Activated CD4-positive, alpha-beta T cell treated with anti-CD3 and anti-CD28 coated beads, Interleukin-10, Interleukin-2, amounts not matched to agents 100 ng/mL and 50 ng/mL, durations not matched to agents 16 hours and 8 hours (primary cell): ENCODE measurements around the gene BEX5.
A peak's percentile ranks its signal among the peaks of the same experiment; 100 is the strongest.
"Not testable (repeated sequence)": the region's sequence is repeated elsewhere in the genome, so short reads cannot be mapped to it uniquely, and the experiment has no call there.

Source experiments
- DNase-seq: peaks from one replicate; pipeline ENCODE4 v3.0.0-alpha.2; 2020

BEX5 gene

DNA sequence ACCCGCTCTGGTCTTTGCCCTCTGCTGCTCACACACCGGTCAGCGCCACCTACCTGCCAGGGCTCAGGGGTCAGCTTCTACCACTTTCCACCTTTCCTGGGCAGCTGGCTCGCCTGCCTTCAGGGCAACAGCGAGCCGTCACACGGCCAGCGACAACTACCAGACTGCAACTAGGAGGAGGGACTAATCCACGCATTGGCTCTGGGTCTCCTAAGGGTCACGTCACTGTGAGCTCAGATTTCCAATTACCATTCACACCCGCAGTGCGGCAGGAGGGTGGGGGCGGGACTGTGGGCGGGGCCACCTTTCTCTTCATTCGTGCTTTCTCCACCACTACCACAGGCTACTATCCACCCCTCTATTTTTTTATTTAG, at the start of gene BEX5:
BEX5 (minus strand) TSS at position 172 of the 374 bp plus-strand sequence. CDS start 1,712 bp downstream, outside the sequence.
- DNase-seq: peak; percentile 68

DNA sequence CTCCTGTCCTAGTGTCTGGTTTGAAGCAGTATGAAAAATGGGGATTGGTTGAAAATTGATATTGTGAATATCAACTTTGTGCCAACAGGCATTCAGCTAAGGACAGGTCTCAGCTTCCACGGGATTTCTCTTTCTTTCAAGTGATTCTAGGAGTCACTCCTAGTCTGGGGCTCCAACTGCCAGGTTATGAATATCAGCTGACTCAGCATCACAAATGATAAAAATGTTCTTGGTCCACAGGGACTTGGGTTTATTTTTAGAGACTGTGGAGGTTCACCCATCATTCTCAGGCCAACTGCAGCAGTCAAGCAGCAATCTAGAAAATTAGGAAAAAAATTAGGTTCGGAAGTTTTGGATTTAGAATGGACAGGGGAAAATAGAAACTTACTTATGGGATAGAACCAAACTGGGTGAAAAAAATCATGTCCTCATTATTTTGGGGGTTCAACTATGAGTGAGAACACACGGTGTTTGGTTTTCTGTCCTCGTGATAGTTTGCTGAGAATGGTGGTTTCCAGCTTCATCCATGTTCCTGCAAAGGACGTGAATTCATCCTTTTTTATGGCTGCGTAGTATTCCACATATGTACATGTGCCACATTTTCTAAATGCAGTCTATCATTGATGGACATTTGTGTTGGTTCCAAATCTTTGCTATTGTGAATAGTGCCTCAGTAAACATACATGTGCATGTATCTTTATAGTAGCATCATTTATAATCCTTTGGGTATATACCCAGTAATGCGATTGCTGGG, 30.4 kb upstream of the BEX5 start:
- no peak for DNase-seq

DNA sequence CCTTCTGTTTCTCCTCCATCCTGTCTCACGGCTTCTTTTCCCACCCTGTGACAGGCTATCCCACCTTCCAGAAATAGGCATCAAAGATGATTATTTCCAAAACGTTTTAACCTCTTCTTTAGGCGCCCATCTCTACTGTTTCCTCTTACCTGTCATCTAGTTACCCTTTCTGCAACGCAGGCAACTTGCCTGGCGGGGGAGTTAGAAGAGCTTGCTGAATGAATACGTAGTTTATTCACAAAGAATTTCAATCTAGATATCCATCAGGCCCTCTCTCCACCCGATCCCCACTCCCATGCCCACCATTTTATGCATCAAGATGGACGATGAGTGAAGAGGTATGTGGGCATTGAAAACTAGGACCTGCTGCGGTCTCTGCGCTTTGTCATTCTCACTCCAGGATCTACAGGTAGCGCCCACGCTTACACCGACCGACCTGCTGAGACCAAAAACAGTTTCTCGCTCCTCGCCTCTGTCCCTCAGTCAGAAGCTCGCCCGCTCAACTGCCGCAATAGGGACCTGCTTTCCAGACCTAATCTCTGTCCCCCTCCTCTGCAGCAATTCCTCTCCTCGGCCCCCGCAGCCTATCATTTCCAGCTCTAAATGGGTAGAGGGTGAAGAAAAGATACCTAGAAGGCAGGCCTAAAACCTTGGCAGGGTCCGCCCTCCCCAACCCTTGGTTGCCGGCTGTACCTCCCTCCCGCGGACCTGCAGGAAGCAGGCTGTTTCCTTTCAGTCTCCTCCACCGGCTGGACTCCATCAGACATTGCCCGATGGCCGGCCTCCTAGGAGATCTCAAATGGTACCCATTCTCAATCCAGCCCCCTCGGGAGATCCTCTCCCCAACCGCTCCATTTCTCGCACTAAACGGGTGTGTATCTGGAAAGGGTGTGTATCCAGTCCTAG, 624 bp downstream of the BEX5 start:
- DNase-seq: peak; percentile 9

DNA sequence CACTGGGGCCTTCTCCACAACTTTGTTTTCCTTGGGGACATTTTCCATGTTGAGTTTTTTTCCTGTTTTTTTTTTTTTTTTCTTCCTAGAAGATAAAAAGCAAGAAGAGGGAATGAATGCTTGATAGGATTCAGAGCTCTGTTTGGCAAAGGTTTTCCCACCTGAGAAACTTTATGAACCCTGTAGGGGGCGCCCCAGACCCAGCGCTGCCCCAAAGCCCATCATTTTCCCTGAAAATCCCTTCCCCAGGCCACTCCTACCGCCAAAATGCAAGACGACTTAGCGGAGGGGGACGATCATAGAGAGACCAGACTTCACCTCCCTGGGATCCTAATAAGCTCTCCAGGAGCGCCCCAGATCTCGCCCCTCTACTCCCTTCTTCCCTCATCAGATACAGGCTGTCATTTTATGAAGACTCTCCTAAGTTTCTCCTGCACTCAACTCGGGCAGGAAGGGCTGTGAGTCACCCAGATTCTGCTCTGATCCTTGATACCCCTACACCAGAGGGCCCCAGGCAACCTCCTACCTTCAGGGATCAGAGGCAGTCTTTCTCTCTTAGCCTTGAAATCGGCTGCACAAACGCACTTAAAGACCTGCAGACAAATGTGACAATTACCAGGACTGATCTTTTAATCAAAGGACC, 1.4 kb downstream of the BEX5 start:
- DNase-seq: peak; percentile 1

DNA sequence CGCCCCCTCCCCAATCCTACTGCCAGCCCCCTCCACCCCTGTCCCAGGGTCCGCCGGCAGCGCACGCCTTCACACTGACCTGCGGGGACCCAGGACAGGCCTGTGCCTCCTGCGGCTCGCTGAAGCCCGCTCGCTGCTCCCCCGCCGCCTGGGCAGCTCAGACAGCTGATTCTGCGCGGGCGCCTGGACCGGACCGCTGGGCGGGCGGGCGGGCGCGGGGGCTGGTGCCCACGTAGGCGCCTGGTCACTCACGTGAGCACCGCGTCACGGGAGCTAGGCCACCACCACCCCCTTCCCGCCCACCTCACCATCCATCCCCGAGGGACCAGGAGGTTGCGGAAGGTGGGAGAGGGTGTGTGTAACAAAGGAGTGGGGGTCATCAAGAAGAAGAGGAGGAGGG, 13.5 kb downstream of the BEX5 start, which contains the start of gene TCEAL6:
TCEAL6 (minus strand) TSS at position 208 of the 400 bp plus-strand sequence.
- DNase-seq: not testable (repeated sequence)

DNA sequence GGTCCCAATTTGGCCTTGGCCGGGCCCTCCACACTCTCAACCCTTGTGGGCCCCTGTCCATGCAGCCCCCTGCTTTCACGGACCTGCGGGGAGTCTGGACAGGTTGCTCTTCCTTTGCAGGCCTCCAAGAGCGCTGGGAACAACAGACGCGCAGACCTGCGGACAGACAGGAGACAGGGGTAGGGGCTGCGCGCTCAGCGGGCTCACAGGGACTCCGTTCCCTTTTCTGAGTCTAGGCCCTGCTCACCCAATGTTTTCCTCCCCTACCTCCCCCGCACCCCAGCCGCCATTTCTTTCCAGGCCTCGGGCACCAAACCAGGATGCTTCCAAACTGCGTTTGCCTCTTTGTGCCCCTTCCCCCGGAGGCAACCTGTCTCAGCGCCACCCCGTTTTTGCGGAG, 14.1 kb downstream of the BEX5 start:
- not testable (repeated sequence) for DNase-seq

DNA sequence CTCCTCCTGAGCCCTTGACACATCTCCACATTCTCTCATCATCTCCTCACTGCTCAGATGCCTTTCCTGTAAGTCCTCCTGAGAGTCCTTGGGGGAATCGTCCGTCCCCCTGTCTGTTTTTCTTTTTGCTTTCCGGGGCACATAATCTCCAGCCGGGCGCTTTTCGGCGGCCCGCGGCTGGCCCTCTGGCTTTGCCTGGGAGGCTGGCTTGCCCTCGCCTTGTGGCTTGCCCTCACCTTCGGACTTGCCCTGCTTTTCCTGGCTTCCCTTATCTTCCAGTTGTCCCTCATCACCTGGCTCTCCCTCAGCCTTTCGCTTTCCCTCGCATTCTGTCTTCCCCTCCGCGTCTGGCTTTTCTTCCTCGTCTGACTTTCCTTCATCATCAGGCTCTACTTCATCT, 14.9 kb downstream of the BEX5 start:
- not testable (repeated sequence) for DNase-seq

DNA sequence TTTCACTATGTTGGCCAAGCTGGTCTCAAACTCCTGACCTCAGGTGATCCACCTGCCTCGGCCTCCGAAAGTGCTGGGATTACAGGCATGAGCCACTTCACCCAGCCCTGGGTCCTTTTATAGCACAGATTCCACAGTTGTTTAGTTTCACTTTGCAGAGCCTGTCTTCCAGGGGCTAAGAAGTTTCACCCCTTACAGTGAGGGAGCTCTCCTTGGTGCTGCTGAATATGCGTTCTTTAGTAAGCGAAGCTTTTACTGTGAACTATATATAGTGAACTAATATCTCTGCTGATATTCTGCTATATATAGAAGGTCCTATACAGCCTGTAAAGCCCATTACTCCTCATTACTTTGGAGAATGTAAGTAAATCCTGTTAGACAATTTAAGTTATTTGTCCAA, 17.7 kb downstream of the BEX5 start:
- DNase-seq: no peak

DNA sequence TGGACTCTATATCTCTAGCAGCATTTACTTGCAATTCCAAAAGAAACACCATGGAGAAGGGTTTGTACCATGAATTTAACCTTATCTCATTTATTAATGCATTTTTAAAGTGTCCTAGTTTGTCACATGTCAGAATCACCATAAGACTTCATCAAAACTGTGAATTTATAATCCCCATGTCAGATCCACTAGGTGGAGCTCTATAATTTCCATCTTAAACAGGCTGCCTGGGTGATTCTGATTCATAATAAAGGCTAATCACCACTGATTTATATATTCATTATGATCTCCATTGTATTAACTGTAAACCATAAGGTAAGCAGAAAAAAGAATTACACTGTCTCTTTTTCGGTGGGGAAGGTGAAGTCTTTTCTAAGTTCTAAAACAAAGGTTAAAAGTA, 26.3 kb downstream of the BEX5 start:
- peak; percentile 5 for DNase-seq

DNA sequence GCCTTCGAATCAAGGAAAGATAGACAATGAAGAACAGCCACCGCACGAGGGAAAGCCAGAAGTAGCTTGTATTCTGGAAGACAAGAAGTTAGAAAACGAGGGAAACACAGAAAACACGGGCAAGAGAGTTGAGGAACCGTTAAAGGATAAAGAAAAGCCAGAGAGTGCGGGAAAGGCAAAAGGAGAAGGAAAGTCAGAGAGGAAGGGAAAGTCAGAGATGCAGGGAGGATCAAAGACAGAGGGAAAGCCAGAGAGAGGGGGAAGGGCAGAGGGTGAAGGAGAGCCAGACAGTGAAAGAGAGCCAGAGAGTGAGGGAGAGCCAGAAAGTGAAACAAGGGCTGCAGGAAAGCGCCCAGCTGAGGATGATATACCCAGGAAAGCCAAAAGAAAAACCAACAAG, 28.9 kb downstream of the BEX5 start:
- no peak for DNase-seq

DNA sequence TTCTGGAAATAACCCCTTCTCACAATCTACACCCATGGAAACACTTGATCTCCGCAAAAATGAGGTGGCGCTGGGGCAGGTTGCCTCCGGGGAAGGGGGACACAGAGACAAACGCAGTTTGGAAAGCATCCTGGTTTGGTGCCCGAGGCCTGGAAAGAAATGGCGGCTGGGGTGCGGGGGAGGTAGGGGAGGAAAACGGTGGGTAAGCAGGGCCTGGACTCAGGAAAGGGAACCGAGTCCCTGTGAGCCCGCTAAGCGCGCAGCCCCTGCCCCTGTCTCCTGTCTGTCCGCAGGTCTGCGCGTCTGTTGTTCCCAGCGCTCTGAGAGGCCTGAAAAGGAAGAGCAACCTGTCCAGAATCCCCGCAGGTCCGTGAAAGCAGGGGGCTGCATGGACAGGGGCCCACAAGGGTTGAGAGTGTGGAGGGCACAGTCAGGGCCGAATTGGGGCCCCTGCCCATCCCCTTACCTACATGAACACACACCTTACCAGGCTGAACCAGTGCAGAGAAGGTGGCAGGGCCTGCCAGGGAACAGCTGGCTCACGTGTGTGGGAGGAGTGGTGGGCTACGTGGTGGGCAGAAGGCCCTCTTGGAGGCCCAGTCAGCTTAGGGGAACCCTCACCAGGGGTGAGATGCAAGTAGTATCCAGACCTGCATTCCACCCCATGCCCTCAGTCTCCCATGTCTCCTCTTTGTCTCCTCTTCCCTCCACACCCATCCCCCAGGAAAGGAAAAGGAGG, 29.5 kb downstream of the BEX5 start:
- DNase-seq: not testable (repeated sequence)

DNA sequence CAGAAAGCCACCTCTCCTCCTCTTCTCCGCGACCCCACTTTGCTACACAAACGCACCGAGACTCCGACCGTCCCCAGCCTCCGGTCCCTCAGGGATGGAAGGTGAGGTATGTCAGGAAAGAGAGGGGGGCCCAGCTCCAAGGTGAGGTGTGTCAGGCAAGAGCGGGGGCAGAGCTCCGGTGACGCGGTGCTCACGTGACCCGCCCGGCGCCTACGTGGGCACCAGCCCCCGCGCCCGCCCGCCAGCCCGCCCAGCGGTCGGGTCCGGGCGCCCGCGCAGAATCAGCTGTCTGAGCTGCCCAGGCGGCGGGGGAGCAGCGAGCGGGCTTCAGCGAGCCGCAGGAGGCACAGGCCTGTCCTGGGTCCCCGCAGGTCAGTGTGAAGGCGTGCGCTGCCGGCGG, 30.3 kb downstream of the BEX5 start, which contains the start of gene TCEAL2:
TCEAL2 (plus strand) TSS at position 244 of the 400 bp plus-strand sequence. CDS start 1,152 bp downstream, outside the sequence.
- not testable (repeated sequence) for DNase-seq

DNA sequence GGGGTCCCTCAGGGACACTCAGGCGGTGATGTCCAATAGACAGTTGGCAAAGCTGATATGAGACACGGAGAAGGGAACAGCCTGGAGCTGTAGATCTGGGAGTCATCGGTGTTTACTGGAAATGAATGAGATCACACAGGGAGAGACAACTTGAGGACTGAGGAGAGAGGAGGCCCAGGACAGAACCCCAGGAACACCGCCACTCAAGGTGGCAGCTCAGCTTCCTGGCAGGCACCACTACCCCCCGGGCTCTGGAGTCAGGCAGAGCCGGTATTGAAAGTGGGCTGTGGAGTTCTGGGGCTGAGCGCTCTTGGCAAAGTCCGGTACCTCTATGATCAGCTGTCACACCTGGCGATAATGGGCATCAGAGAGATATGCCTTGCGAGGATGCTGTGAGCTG, 30.8 kb downstream of the BEX5 start:
- not testable (repeated sequence) for DNase-seq

DNA sequence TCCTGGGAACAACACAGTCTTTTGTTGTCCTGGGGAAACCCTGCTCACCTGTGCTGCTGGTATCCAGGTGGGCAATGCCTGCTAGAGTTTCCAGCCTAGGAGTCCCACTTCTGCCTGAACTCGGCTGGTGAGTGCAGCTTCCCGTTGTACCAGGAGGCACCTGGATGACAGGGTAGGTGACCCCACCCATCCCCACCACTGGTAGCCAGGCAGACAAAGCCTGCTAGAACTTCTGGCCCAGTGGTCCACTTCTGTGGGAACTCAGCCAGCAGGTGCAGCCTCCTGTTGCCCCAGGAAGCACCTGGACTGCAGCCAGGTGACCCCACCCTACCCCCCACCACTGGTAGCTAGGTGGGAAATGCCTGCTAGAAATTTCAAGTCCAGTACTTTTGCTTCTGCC, 40.0 kb downstream of the BEX5 start:
- no peak for DNase-seq

DNA sequence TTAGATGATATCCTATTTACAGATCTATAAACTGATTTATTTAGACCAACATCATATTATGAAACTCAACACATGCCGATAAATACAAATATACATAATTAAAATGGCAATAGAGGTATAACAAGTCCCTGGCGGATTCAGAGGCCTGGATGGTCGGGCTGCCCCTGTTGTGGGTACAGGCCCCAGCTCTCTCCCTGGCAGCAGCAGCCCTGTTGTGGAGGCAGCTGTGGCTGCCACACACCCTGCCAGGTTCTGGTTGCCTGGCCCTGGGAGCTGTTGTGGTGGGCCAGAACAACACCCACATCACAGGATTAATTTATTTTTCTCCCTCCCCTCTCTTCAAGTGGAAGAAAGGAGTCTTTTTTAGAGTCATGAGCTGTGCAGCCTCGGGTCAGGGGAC, 42.4 kb downstream of the BEX5 start:
- DNase-seq: no peak
